Ovary (tissue), 3 donors: ENCODE measurements around the gene LETM1.

Source experiments
- CTCF ChIP-seq, 3 donors: fragments of 450-650 bp in 2 of 3; fragments of 200-600 bp in 1 of 3; IDR thresholded peaks; one replicate each; pipeline versions ENCODE4 v1.5.1 to v1.8.0; 2016 to 2022; ENCODE audit warnings: antibody characterized with exemption in 3 of 3, mild to moderate bottlenecking in 1 of 3
- POLR2A ChIP-seq: fragments of 450-650 bp; IDR thresholded peaks from one replicate; pipeline ENCODE4 v1.6.1; 2017; ENCODE audit warnings: antibody characterized with exemption, mild to moderate bottlenecking, moderate library complexity
- donor health status: DM: no; HTN: no; CAD: no.

DNA sequence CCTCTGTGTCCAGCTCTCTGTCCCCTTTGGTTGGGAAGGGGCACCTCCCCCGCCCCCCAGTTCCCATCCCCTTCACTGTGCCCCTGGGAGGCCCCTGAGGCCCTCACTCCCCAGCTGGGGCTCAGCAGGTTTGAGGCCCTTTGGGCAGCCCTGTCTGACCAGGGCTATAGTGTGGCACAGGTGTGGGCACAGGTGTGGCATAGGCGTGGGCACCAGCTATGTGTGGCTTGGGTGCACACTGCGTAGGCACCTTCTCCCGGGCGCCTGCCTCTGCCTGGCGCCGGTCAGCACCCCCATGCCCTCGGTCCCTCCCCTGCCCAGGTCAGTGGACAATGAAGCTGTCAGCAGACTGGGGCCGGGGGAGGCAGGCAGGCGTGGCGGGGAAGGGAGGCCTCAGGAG, 70.4 kb downstream of the LETM1 start:
- no peak for TF ChIP-seq POLR2A
- TF ChIP-seq CTCF (IDR thresholded peaks at IDR 0.05) = no peak
